Thyroid gland (tissue), 4 donors: ENCODE results near the gene KCNQ1. TPM values are rescaled to one million over a fixed set of nuclear protein-coding genes. Genes with fewer than 3 reads are reported as not detected.

Experiments used
- DNase-seq, 2 donors: peaks; one replicate each; pipeline ENCODE4 v3.0.0-alpha.2; 2019
- H3K27ac ChIP-seq, 3 donors: fragments of 200-600 bp; sonication (generic); 1 replicate in 2 of 3; 2 replicates in 1 of 3; pipeline ENCODE4 v1.5.1; 2016 to 2019; ENCODE audit warnings: mild to moderate bottlenecking in 1 of 3, moderate library complexity in 1 of 3
- H3K27me3 ChIP-seq: fragments of 200-600 bp; sonication (generic); one replicate; pipeline ENCODE4 v1.5.1; 2019
- H3K36me3 ChIP-seq, 2 donors: fragments of 200-600 bp; sonication (generic); one replicate each; pipeline ENCODE4 v1.5.1; 2016 to 2019
- H3K4me1 ChIP-seq, 2 donors: fragments of 200-600 bp; sonication (generic); one replicate each; pipeline ENCODE4 v1.5.1; 2017 to 2019
- H3K4me3 ChIP-seq, 3 donors: fragments of 200-600 bp; sonication (generic); replicated peaks in 1 of 3; 1 replicate in 2 of 3; 2 replicates in 1 of 3; pipeline ENCODE4 v1.5.1; 2016; ENCODE audit warnings: mild to moderate bottlenecking in 1 of 3
- H3K9me3 ChIP-seq: fragments of 200-600 bp; sonication (generic); one replicate; pipeline ENCODE4 v1.5.1; 2017
- CTCF ChIP-seq, 6 experiments: fragments of 200-600 bp in 3 of 6; fragments of 450-650 bp in 3 of 6; sonication (generic) in 3 of 6; IDR thresholded peaks; one replicate each; pipeline ENCODE4 v1.5.1; 2016 to 2019; ENCODE audit warnings: antibody characterized with exemption in 6 of 6, mild to moderate bottlenecking in 2 of 6, inconsistent platforms in 1 of 6, moderate library complexity in 1 of 6
- POLR2A ChIP-seq, 2 donors: fragments of 450-650 bp; IDR thresholded peaks; one replicate each; pipeline ENCODE4 v1.6.1; 2017; ENCODE audit warnings: antibody characterized with exemption in 2 of 2, mild to moderate bottlenecking in 2 of 2, moderate library complexity in 1 of 2
- WGBS, 2 donors: methylation state at CpG; one replicate each; pipeline ENCODE4 v1.1.5; 2017; 5-methylcytosine and 5-hydroxymethylcytosine counted together
- intact Hi-C: fragments of 100-400 bp; cut with DNase I; formaldehyde crosslinking; loops from one replicate; pipeline ENCODE4 v1.15.1; 2023
- total RNA-seq, 4 donors: library from RNA; depleted of rRNA; stranded (reverse); fragments of >200 nt; gene quantifications; one replicate each; pipeline ENCODE4 v1.2.3, GENCODE V29; 2016

KCNQ1 gene
- total RNA-seq, 4 donors from 2014 or later: 51.3 to 103 (median 97.8) TPM

- Histone ChIP-seq H3K9me3 (no peaks in the 10 kb centered on the region), H3K27ac (no peak overlapping the region), H3K36me3 (no peaks in the 10 kb centered on the region), H3K4me3 (no peak overlapping the region), H3K27me3 (no peaks in the 10 kb centered on the region), H3K4me1 (peaks cover 23 to 29% of the 10 kb centered on the region in 2 donors)
- intact Hi-C loops: loop anchor here (10.0 kb wide), 1 partner anchor 184 kb away; no protein-coding TSS in a partner anchor
- peak; percentile 95 for DNase-seq
- TF ChIP-seq POLR2A (IDR thresholded peaks at IDR 0.05) (no peak), CTCF (IDR thresholded peaks at IDR 0.05) (peak; percentile 83 to 99 (median 96))
- 34 to 38% methylated on average over 20 to 22 of the region's 25 CpGs for WGBS, 2 donors
These were observed 443.6 kb downstream of the KCNQ1 start for GRCh38 chr11:2888266-2888968.

- peaks cover 18 to 29% of the 10 kb centered on the region in 2 donors for H3K4me1 ChIP-seq
- H3K27ac ChIP-seq: no peak overlapping the region
- no peak for DNase-seq
These were observed 444.8 kb downstream of the KCNQ1 start for GRCh38 chr11:2889362-2890273.

GRCh38 chr11:2890466-2891294 lies 445.9 kb downstream of the KCNQ1 start:
- DNase-seq: peak; percentile 75 to 82
- 61 to 75% methylated on average over 12 to 14 of the region's 28 CpGs for WGBS, 2 donors
- Histone ChIP-seq H3K27me3 (no peaks in the 10 kb centered on the region), H3K36me3 (no peaks in the 10 kb centered on the region), H3K27ac (no peak overlapping the region), H3K4me3 (no peak overlapping the region), H3K4me1 (peaks cover 15 to 29% of the 10 kb centered on the region in 2 donors), H3K9me3 (no peaks in the 10 kb centered on the region)
- TF ChIP-seq POLR2A (IDR thresholded peaks at IDR 0.05) (no peak), CTCF (IDR thresholded peaks at IDR 0.05) (no peak)
- intact Hi-C loops: loop anchor here (2.0 to 10.0 kb wide), 3 partner anchors 358 to 586 kb away; partner anchors contain the start of genes C11orf21 and TSPAN32

More at GRCh38 chr11:2889362-2890273, 444.8 kb downstream of the KCNQ1 start:
- 82 to 88% methylated on average over 7 of the region's 16 CpGs for WGBS, 2 donors
- intact Hi-C loops: loop anchor here (2.0 to 10.0 kb wide), 4 partner anchors 185 to 585 kb away; partner anchors contain the start of genes C11orf21 and TSPAN32
- TF ChIP-seq CTCF (IDR thresholded peaks at IDR 0.05) (no peak), POLR2A (IDR thresholded peaks at IDR 0.05) (no peak)
- Histone ChIP-seq H3K27me3 (no peaks in the 10 kb centered on the region), H3K9me3 (no peaks in the 10 kb centered on the region), H3K36me3 (no peaks in the 10 kb centered on the region), H3K4me3 (no peak overlapping the region)

GRCh38 chr11:2891326-2892214 lies 446.8 kb downstream of the KCNQ1 start:
- no peaks in the 10 kb centered on the region for H3K9me3 ChIP-seq
- WGBS, 2 donors: 31 to 48% methylated on average over 13 of the region's 17 CpGs
- H3K36me3 ChIP-seq: no peaks in the 10 kb centered on the region
- H3K27ac ChIP-seq: peak overlapping the region in 2 of 3 donors; percentile 71 to 76
- TF ChIP-seq CTCF (IDR thresholded peaks at IDR 0.05): no peak
- no peak for TF ChIP-seq POLR2A (IDR thresholded peaks at IDR 0.05)
- H3K27me3 ChIP-seq: no peaks in the 10 kb centered on the region
- DNase-seq: peak; percentile 57 to 64
- H3K4me3 ChIP-seq: peak overlapping the region in 1 of 3 donors; percentile 40
- peaks cover 15 to 24% of the 10 kb centered on the region in 2 donors for H3K4me1 ChIP-seq
- intact Hi-C loops: loop anchor here (2.0 to 10.0 kb wide), 3 partner anchors 359 to 587 kb away; partner anchors contain the start of genes C11orf21 and TSPAN32
